GM10248 (cell line): ENCODE measurements around the gene TIPRL.
"Not testable (repeated sequence)": the region's sequence is repeated elsewhere in the genome, so short reads cannot be mapped to it uniquely, and the experiment has no call there.

Experiments used
- CTCF ChIA-PET: fragments of 300-600 bp; sonication (Branson Sonifier 250); formaldehyde crosslinking; extraction: SDS; loops from one replicate; lab custom pipeline; 2021; ENCODE audit warnings: antibody characterized with exemption; lab: Yijun Ruan, JAX
- POLR2A ChIA-PET: fragments of 350-650 bp; sonication (Branson Sonifier 250); formaldehyde crosslinking; extraction: SDS; loops from one replicate; lab custom pipeline; 2020; ENCODE audit warnings: antibody characterized with exemption; lab: Yijun Ruan, JAX
- DNase-seq: peaks from one replicate; pipeline ENCODE4 v3.0.0; 2012; ENCODE audit errors: extremely low spot score
- TF ChIP-seq, protein P1 (sequence below): IDR thresholded peaks from 2 replicates; pipeline ENCODE4 v1.5.1; 2012; ENCODE audit warnings: mild to moderate bottlenecking, low read depth; ENCODE audit errors: extremely low read depth, missing control alignments, control extremely low read depth

The TIPRL gene

DNA sequence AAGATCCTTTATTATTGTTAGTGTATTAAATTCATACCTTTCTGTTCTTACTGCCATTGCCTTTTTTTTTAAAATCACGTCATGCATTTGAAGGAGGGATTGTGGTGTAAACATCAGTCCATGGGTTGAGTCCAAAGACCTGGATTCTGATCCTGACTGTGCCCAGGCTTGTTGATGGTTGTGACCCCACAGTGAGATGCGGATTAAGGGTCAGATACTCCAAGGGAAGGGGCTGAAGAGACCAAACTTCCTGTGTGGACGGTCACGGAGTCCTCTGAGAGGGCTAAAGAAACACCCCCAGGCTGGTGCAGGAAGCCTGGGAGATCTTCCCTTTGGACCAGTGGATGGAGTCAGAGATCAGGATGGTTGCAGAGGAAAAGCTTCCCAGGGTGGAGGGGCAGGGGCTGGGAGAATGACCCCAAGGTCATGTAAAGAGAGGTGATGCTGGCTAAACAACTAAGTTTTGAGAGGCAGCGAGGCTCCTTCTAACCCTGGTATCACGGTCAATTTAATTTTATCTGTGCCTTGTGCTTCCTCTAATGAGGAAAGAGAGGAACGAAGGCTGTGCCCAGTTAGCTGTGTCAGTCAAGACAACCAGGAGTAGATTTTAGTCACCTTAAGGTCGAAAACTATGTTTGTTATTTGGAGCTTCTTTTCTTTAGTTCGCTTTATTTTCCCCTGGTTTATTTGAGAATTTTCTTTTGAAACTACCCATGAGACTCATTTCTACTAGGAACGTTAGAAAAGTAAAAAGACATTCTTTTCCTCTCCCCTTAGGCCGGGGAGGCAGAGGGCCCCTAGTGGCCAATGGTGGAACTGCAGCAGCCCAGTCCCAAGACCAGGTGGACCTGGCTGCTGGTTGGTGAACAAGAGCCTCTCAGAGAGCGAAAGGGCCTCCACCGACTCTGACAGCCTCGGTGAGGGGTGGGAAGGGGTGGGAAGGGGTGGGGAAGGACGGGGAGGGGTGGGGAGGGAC lies 33.3 kb upstream of the TIPRL start:
- DNase-seq, result peak; percentile 91
- CTCF ChIA-PET, result interaction anchor here (0.6 to 3.2 kb wide), 23 partner anchors 9 to 160 kb away, joined by 3 to 20 read pairs (median 4); partner anchors contain the start of gene GPR161
- TF ChIP-seq, protein P1, sequence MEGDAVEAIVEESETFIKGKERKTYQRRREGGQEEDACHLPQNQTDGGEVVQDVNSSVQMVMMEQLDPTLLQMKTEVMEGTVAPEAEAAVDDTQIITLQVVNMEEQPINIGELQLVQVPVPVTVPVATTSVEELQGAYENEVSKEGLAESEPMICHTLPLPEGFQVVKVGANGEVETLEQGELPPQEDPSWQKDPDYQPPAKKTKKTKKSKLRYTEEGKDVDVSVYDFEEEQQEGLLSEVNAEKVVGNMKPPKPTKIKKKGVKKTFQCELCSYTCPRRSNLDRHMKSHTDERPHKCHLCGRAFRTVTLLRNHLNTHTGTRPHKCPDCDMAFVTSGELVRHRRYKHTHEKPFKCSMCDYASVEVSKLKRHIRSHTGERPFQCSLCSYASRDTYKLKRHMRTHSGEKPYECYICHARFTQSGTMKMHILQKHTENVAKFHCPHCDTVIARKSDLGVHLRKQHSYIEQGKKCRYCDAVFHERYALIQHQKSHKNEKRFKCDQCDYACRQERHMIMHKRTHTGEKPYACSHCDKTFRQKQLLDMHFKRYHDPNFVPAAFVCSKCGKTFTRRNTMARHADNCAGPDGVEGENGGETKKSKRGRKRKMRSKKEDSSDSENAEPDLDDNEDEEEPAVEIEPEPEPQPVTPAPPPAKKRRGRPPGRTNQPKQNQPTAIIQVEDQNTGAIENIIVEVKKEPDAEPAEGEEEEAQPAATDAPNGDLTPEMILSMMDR, result peak; percentile 99
- POLR2A ChIA-PET, result no interaction called here

DNA sequence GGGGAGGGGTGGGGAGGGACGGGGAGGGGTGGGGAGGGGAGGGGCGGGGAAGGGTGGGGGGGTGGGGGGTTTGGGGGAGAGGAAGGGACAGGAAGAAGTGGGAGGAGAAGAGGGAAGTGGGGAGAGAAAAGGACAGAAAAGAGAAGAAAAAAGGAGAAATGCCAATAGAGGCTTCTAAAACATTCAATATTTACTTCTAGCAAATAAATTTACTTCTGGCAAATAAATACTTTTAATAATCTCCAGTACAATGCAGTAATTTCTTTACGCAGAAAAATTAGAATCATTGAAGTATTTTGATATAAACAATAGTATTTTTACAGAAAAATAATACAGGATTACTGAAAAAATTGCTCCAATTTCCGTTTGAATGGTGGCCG lies 32.6 kb upstream of the TIPRL start:
- TF ChIP-seq, protein P1, result no peak
- POLR2A ChIA-PET, result no interaction called here
- CTCF ChIA-PET, result interaction anchor here (0.8 to 3.2 kb wide), 21 partner anchors 8 to 254 kb away, joined by 3 to 20 read pairs (median 4); partner anchors contain the start of gene GPR161
- no peak for DNase-seq

DNA sequence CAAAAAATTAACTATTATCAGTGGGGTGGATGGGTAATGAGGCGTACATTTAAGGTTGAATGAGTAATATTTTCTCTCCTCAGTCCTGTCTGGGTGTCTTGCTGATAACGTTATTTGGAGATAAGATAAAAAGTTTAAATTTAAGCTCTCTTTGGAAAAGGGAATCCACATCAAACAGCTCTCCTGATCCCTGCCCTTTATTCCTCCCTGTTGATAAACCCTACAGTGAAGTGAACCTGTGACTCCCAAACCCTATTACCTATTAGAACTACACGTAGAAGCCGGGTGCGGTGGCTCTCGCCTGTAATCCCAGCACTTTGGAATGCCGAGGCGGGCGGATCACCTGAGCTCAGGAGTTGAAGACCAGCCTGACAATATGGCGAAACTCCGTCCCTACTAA lies 32.1 kb upstream of the TIPRL start:
- TF ChIP-seq, protein P1, result no peak
- CTCF ChIA-PET, result interaction anchor here (0.8 to 3.2 kb wide), 9 partner anchors 9 to 254 kb away, joined by 3 to 20 read pairs (median 4); no protein-coding TSS in a partner anchor
- POLR2A ChIA-PET, result no interaction called here
- DNase-seq, result no peak

DNA sequence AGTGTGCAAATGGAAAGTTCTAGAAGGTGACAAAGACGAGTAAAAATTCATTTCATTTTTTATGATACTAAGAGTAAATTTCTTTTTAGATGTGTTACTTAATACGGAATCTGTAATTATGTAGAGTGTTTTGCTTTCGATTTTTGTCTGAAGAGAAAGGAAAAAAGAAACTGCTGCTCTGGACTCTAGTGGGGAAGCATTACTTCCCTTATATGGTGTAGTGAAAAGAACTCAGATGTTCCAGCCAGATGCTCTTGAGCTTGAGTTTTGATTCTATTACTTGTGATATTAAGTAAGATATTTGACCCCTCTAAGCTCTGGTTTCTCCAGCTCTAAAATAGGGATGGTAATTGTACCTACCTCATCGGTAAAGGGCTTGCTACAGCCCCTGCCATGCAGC lies 29.8 kb upstream of the TIPRL start:
- TF ChIP-seq, protein P1, result no peak
- ChIA-PET CTCF (no interaction called here), POLR2A (no interaction called here)
- DNase-seq, result peak; percentile 68

DNA sequence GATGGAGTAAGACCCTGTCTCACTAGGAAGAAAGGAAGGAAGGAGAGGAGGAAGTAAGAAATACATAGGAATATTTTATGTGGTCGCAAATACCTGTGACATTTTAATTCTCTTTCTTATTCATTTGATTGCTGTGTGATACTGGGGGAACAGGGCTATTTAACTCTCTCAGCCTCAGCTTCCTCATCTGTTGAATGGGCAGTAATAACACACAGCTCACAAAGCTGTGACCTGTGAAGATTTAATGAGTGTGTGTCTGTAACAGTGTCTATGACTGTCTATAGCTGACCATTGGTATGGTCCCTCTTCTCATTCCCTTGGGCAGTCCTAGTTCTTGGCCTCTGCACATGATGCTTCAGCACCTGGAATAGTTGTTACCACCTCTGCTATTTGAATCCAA lies 28.5 kb upstream of the TIPRL start:
- TF ChIP-seq, protein P1, result no peak

DNA sequence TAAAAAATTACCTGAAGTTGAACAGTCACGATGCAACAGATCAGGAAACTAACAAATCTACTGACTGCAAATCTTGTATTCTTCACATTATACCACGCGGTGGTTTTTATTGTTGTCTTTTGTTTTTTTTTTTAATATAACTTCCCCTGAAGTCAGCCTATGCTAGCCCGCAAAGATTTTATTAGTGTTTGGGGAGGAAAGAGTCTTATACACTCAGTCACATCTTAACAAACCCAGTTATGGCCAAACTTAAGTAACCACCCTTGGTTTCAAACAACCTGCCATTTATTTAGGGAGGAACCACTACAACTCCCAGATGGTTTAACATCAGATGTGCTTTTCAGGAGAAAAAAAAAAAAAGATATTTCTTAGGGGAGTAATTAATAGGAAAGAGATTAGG lies 26.8 kb upstream of the TIPRL start:
- POLR2A ChIA-PET, result no interaction called here
- CTCF ChIA-PET, result interaction anchor here (1.0 to 3.0 kb wide), 3 partner anchors 13 to 69 kb away, joined by 3 to 11 read pairs (median 3); no protein-coding TSS in a partner anchor
- TF ChIP-seq, protein P1, result no peak
- no peak for DNase-seq

More for the DNA sequence above, 28.5 kb upstream of the TIPRL start:
- CTCF ChIA-PET, result interaction anchor here (0.8 to 1.7 kb wide), 3 partner anchors 11 to 24 kb away, joined by 3 to 6 read pairs (median 5); no protein-coding TSS in a partner anchor
- POLR2A ChIA-PET, result no interaction called here
- no peak for DNase-seq

DNA sequence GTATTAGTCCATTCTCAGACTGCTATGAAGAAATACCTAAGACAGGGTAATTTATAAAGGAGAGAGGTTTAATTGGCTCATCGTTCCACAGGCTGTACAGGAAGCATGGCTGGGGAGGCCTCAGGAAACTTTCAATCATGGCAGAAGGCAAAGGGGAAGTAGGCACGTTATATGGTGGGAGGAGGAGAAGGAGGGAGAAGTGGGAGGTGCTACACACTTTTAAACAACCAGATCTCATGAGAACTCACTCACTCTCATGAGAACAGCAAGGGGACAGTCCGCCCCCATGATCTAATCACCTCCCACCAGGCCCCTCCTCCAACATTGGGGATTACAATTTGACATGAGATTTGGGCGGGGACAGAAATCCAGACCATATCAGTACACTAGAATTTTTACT lies 24.1 kb upstream of the TIPRL start:
- POLR2A ChIA-PET, DNase-seq: not testable (repeated sequence)
- CTCF ChIA-PET, result interaction anchor here (1.5 kb wide), 1 partner anchor 9 kb away, joined by 7 read pairs; no protein-coding TSS in a partner anchor
